H9 (cell line): Measurements from ENCODE around the gene USP27X. TPM values are rescaled to one million over a fixed set of nuclear protein-coding genes. Genes with fewer than 3 reads are reported as not detected.

Experiments
- DNase-seq: peaks from one replicate; pipeline ENCODE4 v3.0.0-alpha.2; 2017
- H2AFZ ChIP-seq: one replicate; pipeline ENCODE4 v1.6.1; 2013; ENCODE audit warnings: mild to moderate bottlenecking, low read length, control low read depth, moderate library complexity
- H2AK5ac ChIP-seq: 2 replicates; pipeline ENCODE4 v1.6.1; 2013; ENCODE audit warnings: low read length, control low read depth, mixed read lengths; ENCODE audit not compliant: insufficient read length
- H2BK120ac ChIP-seq: one replicate; pipeline ENCODE4 v1.6.1; 2013; ENCODE audit warnings: low read depth, mild to moderate bottlenecking, low read length, control low read depth, inconsistent platforms; ENCODE audit not compliant: poor library complexity, severe bottlenecking
- H2BK12ac ChIP-seq: 2 replicates; pipeline ENCODE4 v1.6.1; 2013; ENCODE audit warnings: low read length, control low read depth, mixed read lengths, low read depth; ENCODE audit not compliant: insufficient read length
- H2BK15ac ChIP-seq: 2 replicates; pipeline ENCODE4 v1.6.1; 2013; ENCODE audit warnings: low read depth, low read length, control low read depth
- H2BK20ac ChIP-seq: one replicate; pipeline ENCODE4 v1.6.1; 2013; ENCODE audit warnings: low read depth, mild to moderate bottlenecking, low read length, control low read depth, inconsistent platforms; ENCODE audit not compliant: poor library complexity, severe bottlenecking
- H2BK5ac ChIP-seq: 2 replicates; pipeline ENCODE4 v1.6.1; 2013; ENCODE audit warnings: low read length, control low read depth, mixed read lengths; ENCODE audit not compliant: insufficient read length
- H3K14ac ChIP-seq: 2 replicates; pipeline ENCODE4 v1.6.1; 2013; ENCODE audit warnings: low read length, control low read depth; ENCODE audit not compliant: insufficient read depth
- H3K18ac ChIP-seq: 2 replicates; pipeline ENCODE4 v1.6.1; 2013; ENCODE audit warnings: low read depth, mild to moderate bottlenecking, mixed read lengths, low read length, control low read depth; ENCODE audit not compliant: insufficient read length
- H3K23ac ChIP-seq: 2 replicates; pipeline ENCODE4 v1.6.1; 2013; ENCODE audit warnings: low read length, control low read depth, mixed read lengths, low read depth; ENCODE audit not compliant: insufficient read length
- H3K23me2 ChIP-seq: 2 replicates; pipeline ENCODE4 v1.6.1; 2013; ENCODE audit warnings: low read depth, mild to moderate bottlenecking, mixed read lengths, low read length, control low read depth; ENCODE audit not compliant: insufficient read length, poor library complexity, severe bottlenecking
- H3K27ac ChIP-seq: 2 replicates; pipeline ENCODE4 v1.5.1; 2013; ENCODE audit warnings: low read length, control low read depth, mixed read lengths, low read depth; ENCODE audit not compliant: insufficient read length
- H3K27me3 ChIP-seq: 2 replicates; pipeline ENCODE4 v1.6.1; 2013; ENCODE audit warnings: low read length, control low read depth, inconsistent platforms; ENCODE audit not compliant: insufficient read depth
- H3K4ac ChIP-seq: 2 replicates; pipeline ENCODE4 v1.6.1; 2013; ENCODE audit warnings: low read depth, mild to moderate bottlenecking, control low read depth, inconsistent platforms, low read length, moderate library complexity
- H3K4me1 ChIP-seq: 2 replicates; pipeline ENCODE4 v1.6.1; 2013; ENCODE audit warnings: low read length, control low read depth, inconsistent platforms; ENCODE audit not compliant: insufficient read depth
- H3K4me2 ChIP-seq: 2 replicates; pipeline ENCODE4 v1.6.1; 2013; ENCODE audit warnings: low read length, control low read depth, mixed read lengths; ENCODE audit not compliant: insufficient read length, insufficient read depth
- H3K56ac ChIP-seq: 2 replicates; pipeline ENCODE4 v1.6.1; 2013; ENCODE audit warnings: low read depth, mild to moderate bottlenecking, mixed read lengths, low read length, control low read depth; ENCODE audit not compliant: insufficient read length
- H3K79me1 ChIP-seq: 2 replicates; pipeline ENCODE4 v1.6.1; 2013; ENCODE audit warnings: low read depth, mild to moderate bottlenecking, moderate library complexity, low read length, control low read depth, inconsistent platforms; ENCODE audit not compliant: insufficient read depth, poor library complexity, severe bottlenecking
- H3K79me2 ChIP-seq: 2 replicates; pipeline ENCODE4 v1.6.1; 2013; ENCODE audit warnings: low read length, control low read depth, inconsistent platforms; ENCODE audit not compliant: insufficient read depth
- H3K9ac ChIP-seq: 2 replicates; pipeline ENCODE4 v1.6.1; 2013; ENCODE audit warnings: low read length, control low read depth, mixed read lengths; ENCODE audit not compliant: insufficient read length; ENCODE audit errors: extremely low read depth
- H3K9me3 ChIP-seq: one replicate; pipeline ENCODE4 v1.6.1; 2013; ENCODE audit warnings: low read depth, low read length, inconsistent platforms; ENCODE audit not compliant: control insufficient read depth
- H3T11ph ChIP-seq: one replicate; pipeline ENCODE4 v1.6.1; 2013; ENCODE audit warnings: mild to moderate bottlenecking, low read length, control low read depth, inconsistent platforms
- H4K20me1 ChIP-seq: one replicate; pipeline ENCODE4 v1.6.1; 2013; ENCODE audit not compliant: control insufficient read depth, insufficient read length, insufficient read depth
- H4K5ac ChIP-seq: 2 replicates; pipeline ENCODE4 v1.6.1; 2013; ENCODE audit warnings: low read depth, mild to moderate bottlenecking, mixed read lengths, low read length, control low read depth; ENCODE audit not compliant: insufficient read length
- H4K8ac ChIP-seq: replicated peaks from 2 replicates; pipeline ENCODE4 v1.6.1; 2013; ENCODE audit warnings: low read length, control low read depth, mixed read lengths, low read depth; ENCODE audit not compliant: insufficient read length
- H4K91ac ChIP-seq: 2 replicates; pipeline ENCODE4 v1.6.1; 2013; ENCODE audit warnings: low read depth, mild to moderate bottlenecking, moderate library complexity, mixed read lengths, low read length, control low read depth; ENCODE audit not compliant: insufficient read length
- H3K27ac Mint-ChIP-seq, 3 experiments: 2 replicates in 2 of 3; 3 replicates in 1 of 3; pipeline ENCODE4 v1.8.0; 2020 to 2021; ENCODE audit warnings: mixed read lengths in 3 of 3, mild to moderate bottlenecking in 1 of 3, moderate library complexity in 1 of 3
- H3K27me3 Mint-ChIP-seq: 2 replicates; pipeline ENCODE4 v1.8.0; 2021; ENCODE audit warnings: low read depth, mild to moderate bottlenecking, moderate library complexity, mixed read lengths
- H3K36me3 Mint-ChIP-seq, 3 experiments: 2 replicates in 2 of 3; 3 replicates in 1 of 3; pipeline ENCODE4 v1.8.0; 2020 to 2021; ENCODE audit warnings: low read depth in 3 of 3, mixed read lengths in 3 of 3; ENCODE audit not compliant: insufficient read depth in 1 of 3
- H3K4me1 Mint-ChIP-seq, 2 experiments: 2 replicates each; pipeline ENCODE4 v1.8.0; 2020; ENCODE audit warnings: mixed read lengths in 2 of 2
- H3K4me3 Mint-ChIP-seq, 2 experiments: 2 replicates in 1 of 2; 3 replicates in 1 of 2; pipeline ENCODE4 v1.8.0; 2020 to 2021; ENCODE audit warnings: mild to moderate bottlenecking in 2 of 2, mixed read lengths in 2 of 2, moderate library complexity in 1 of 2
- H3K9me3 Mint-ChIP-seq, 2 experiments: 2 replicates in 1 of 2; 3 replicates in 1 of 2; pipeline ENCODE4 v1.8.0; 2020; ENCODE audit warnings: mild to moderate bottlenecking in 2 of 2, mixed read lengths in 2 of 2, moderate library complexity in 1 of 2
- CTCF ChIP-seq: fragments of 200-600 bp; sonication (generic); conservative IDR thresholded peaks from 3 replicates; pipeline ENCODE4 v1.8.0; 2021; ENCODE audit warnings: antibody characterized with exemption, mild to moderate bottlenecking
- total RNA-seq: library from RNA; stranded (reverse); gene quantifications from 2 replicates; pipeline ENCODE4 v1.2.1, GENCODE V29; 2021

The USP27X gene
- total RNA-seq, 1 experiment from 2014 or later, result 5.7 TPM

- Mint-ChIP-seq H3K27ac (no peak overlapping the region), H3K27me3 (peaks cover 23% of the 10 kb centered on the region), H3K36me3 (peaks cover 3 to 16% (median 13%) of the 10 kb centered on the region in 3 experiments; a peak in 6 of 7 replicates), H3K9me3 (peaks cover 62 to 67% of the 10 kb centered on the region in 2 experiments), H3K4me3 (no peak overlapping the region), H3K4me1 (no peaks in the 10 kb centered on the region)
- Histone ChIP-seq H3K9me3 (peaks cover 16% of the 10 kb centered on the region), H4K8ac (no peak overlapping the region), H2AK5ac (no peak overlapping the region), H2BK20ac (no peak overlapping the region), H2BK15ac (no peak overlapping the region), H2BK5ac (no peak overlapping the region), H3T11ph (no peak overlapping the region), H2BK120ac (no peak overlapping the region), H3K79me1 (no peaks in the 10 kb centered on the region), H3K4me1 (no peaks in the 10 kb centered on the region), H3K18ac (no peak overlapping the region), H3K27ac (no peak overlapping the region), H4K5ac (no peak overlapping the region), H3K27me3 (no peaks in the 10 kb centered on the region), H2BK12ac (no peak overlapping the region), H3K56ac (no peak overlapping the region), H3K23ac (no peak overlapping the region), H4K91ac (no peak overlapping the region), H3K9ac (no peak overlapping the region), H3K23me2 (no peaks in the 10 kb centered on the region), H3K4me2 (no peak overlapping the region), H2AFZ (no peak overlapping the region), H4K20me1 (no peaks in the 10 kb centered on the region), H3K79me2 (no peaks in the 10 kb centered on the region), H3K4ac (no peak overlapping the region), H3K14ac (no peak overlapping the region)
- no peak for DNase-seq
- TF ChIP-seq CTCF, result no peak
Observed at GRCh38 chrX:49901048-49901447, 21.8 kb downstream of the USP27X start.
